GM18861 (cell line): Measurements from ENCODE around the gene C17orf114.

Source experiments
- ATAC-seq: cut with Tn5 transposase; IDR thresholded peaks from one replicate; pipeline ENCODE4 v1.9.1; 2021; ENCODE audit not compliant: unreplicated experiment

The C17orf114 gene

GRCh38 chr17:4823373-4824089, 21.4 kb upstream of the C17orf114 start:
- ATAC-seq, result no peak

- ATAC-seq, result no peak
Measured at GRCh38 chr17:4822835-4823234, 20.7 kb upstream of the C17orf114 start.

- ATAC-seq, result no peak
Measured at GRCh38 chr17:4818276-4818675, 16.1 kb upstream of the C17orf114 start.

GRCh38 chr17:4816826-4817225, 14.7 kb upstream of the C17orf114 start:
- ATAC-seq, result no peak

GRCh38 chr17:4815043-4815675, 13.0 kb upstream of the C17orf114 start:
- ATAC-seq, result no peak

GRCh38 chr17:4812690-4813089, 10.6 kb upstream of the C17orf114 start:
- no peak for ATAC-seq

- no peak for ATAC-seq
Measured at GRCh38 chr17:4811471-4811870, 9.3 kb upstream of the C17orf114 start.

- no peak for ATAC-seq
Measured at GRCh38 chr17:4810696-4811290, 8.7 kb upstream of the C17orf114 start.

GRCh38 chr17:4808378-4808767, 6.2 kb upstream of the C17orf114 start:
- no peak for ATAC-seq

- no peak for ATAC-seq
Measured at GRCh38 chr17:4807605-4808377, 5.7 kb upstream of the C17orf114 start.

GRCh38 chr17:4806777-4807604, 4.9 kb upstream of the C17orf114 start, which contains the start of gene PLD2:
Gene PLD2 (plus strand): TSS chr17:4807152. CDS start chr17:4807773, 621 bp downstream.
- ATAC-seq, result peak; percentile 77

- no peak for ATAC-seq
Measured at GRCh38 chr17:4806456-4806776, 4.3 kb upstream of the C17orf114 start.

GRCh38 chr17:4800462-4801196, 1.5 kb downstream of the C17orf114 start:
- ATAC-seq, result no peak

- ATAC-seq, result no peak
Measured at GRCh38 chr17:4796552-4796920, 5.6 kb downstream of the C17orf114 start.

- no peak for ATAC-seq
Measured at GRCh38 chr17:4795168-4795567, 7.0 kb downstream of the C17orf114 start.

- ATAC-seq, result no peak
Measured at GRCh38 chr17:4790705-4791088, 11.4 kb downstream of the C17orf114 start.

- ATAC-seq, result peak; percentile 87
Measured at GRCh38 chr17:4789951-4790704, 12.0 kb downstream of the C17orf114 start.

GRCh38 chr17:4789701-4789950, 12.5 kb downstream of the C17orf114 start:
- ATAC-seq, result no peak

GRCh38 chr17:4788807-4789700, 13.1 kb downstream of the C17orf114 start, which contains the start of gene GLTPD2:
Gene GLTPD2 (plus strand): TSS chr17:4788964. CDS start chr17:4789012, 48 bp downstream.
- no peak for ATAC-seq
